GM13976 (cell line): ENCODE data around the gene RBM22.

ENCODE experiments used
- DNase-seq: peaks from one replicate; pipeline ENCODE4 v3.0.0; 2012; ENCODE audit warnings: low spot score
- CTCF ChIP-seq: IDR thresholded peaks from 2 replicates; pipeline ENCODE4 v1.5.1; 2012; ENCODE audit warnings: borderline replicate concordance, mild to moderate bottlenecking; ENCODE audit not compliant: insufficient read depth; ENCODE audit errors: extremely low read depth, missing control alignments, control extremely low read depth
- in situ Hi-C: fragments of 300-500 bp; cut with MboI; formaldehyde crosslinking; loops from one replicate; pipeline ENCODE4 v1.12.0; 2022; ENCODE audit warnings: low sequenced_read_pairs, mixed read lengths, inconsistent platforms; ENCODE audit not compliant: unreplicated experiment

Gene RBM22

GRCh38 chr5:150659360-150660107, 41.3 kb downstream of the RBM22 start:
- DNase-seq = no peak
- no peak for TF ChIP-seq CTCF
- in situ Hi-C loops = loop anchor here (25.0 kb wide), 1 partner anchor 197 kb away; no protein-coding TSS in a partner anchor

GRCh38 chr5:150658699-150659265, 42.1 kb downstream of the RBM22 start:
- TF ChIP-seq CTCF = no peak
- in situ Hi-C loops = loop anchor here (25.0 kb wide), 1 partner anchor 196 kb away; no protein-coding TSS in a partner anchor
- no peak for DNase-seq

- in situ Hi-C loops = loop anchor here (25.0 kb wide), 1 partner anchor 196 kb away; no protein-coding TSS in a partner anchor
- DNase-seq = no peak
- TF ChIP-seq CTCF = no peak
Measured at GRCh38 chr5:150658121-150658520, 42.7 kb downstream of the RBM22 start.

GRCh38 chr5:150656191-150657132, 44.4 kb downstream of the RBM22 start:
- in situ Hi-C loops = loop anchor here (25.0 kb wide), 1 partner anchor 194 kb away; no protein-coding TSS in a partner anchor
- peak; percentile 78 for TF ChIP-seq CTCF
- DNase-seq = peak; percentile 93

- DNase-seq = no peak
- TF ChIP-seq CTCF = no peak
- in situ Hi-C loops = loop anchor here (25.0 kb wide), 1 partner anchor 193 kb away; no protein-coding TSS in a partner anchor
Measured at GRCh38 chr5:150655221-150655620, 45.6 kb downstream of the RBM22 start.
